ENCODE measurements around the gene LRRC34.

The LRRC34 gene

DNA sequence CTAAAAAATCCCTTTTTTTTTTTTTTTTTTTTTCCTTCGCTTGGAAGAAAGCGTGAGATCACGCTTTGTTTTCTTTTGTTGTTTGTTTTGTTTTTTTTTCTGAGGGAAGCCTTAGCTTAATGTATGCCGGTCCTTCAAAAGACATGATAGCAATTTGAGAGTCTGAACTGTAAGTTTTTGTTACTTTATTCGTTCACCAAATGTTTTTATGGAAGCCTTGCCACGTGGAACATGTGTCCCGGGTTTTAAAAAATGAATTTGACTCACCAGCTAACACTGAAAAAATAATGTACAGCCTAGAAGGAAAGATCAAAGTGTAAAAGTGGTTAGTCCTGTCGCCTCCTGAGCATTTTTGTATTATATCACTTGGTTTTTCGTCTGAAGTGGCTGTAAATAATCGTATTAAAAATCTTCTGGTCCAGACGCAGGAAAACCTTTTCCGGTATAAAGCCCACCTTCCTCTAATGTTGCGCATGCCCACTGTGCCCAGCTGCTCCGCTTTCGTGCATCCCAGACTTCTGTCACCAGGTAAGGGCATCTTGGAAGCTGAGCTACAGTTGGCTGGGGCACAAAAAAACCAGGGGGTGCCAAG, 40.3 kb downstream of the LRRC34 start:
- TF ChIP-seq, protein P1, sequence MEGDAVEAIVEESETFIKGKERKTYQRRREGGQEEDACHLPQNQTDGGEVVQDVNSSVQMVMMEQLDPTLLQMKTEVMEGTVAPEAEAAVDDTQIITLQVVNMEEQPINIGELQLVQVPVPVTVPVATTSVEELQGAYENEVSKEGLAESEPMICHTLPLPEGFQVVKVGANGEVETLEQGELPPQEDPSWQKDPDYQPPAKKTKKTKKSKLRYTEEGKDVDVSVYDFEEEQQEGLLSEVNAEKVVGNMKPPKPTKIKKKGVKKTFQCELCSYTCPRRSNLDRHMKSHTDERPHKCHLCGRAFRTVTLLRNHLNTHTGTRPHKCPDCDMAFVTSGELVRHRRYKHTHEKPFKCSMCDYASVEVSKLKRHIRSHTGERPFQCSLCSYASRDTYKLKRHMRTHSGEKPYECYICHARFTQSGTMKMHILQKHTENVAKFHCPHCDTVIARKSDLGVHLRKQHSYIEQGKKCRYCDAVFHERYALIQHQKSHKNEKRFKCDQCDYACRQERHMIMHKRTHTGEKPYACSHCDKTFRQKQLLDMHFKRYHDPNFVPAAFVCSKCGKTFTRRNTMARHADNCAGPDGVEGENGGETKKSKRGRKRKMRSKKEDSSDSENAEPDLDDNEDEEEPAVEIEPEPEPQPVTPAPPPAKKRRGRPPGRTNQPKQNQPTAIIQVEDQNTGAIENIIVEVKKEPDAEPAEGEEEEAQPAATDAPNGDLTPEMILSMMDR (IDR thresholded peaks at IDR 0.05; ENCODE audit: extremely low read depth, insufficient read depth, missing control alignments), result no peak
- peak; percentile 49 for DNase-seq (ENCODE audit: low spot score)
- in situ Hi-C loops (cut with MboI; ENCODE audit: low pct_unique_long_range_greater_than_20kb, low sequenced_read_pairs, unreplicated experiment), result no loop called here

GRCh38 chr3:169771497-169772304, 41.0 kb downstream of the LRRC34 start:
- TF ChIP-seq, protein P1 (IDR thresholded peaks at IDR 0.05; ENCODE audit: extremely low read depth, insufficient read depth, missing control alignments), result no peak
- in situ Hi-C loops (cut with MboI; ENCODE audit: low pct_unique_long_range_greater_than_20kb, low sequenced_read_pairs, unreplicated experiment), result no loop called here
- DNase-seq (ENCODE audit: low spot score), result peak; percentile 12

DNA sequence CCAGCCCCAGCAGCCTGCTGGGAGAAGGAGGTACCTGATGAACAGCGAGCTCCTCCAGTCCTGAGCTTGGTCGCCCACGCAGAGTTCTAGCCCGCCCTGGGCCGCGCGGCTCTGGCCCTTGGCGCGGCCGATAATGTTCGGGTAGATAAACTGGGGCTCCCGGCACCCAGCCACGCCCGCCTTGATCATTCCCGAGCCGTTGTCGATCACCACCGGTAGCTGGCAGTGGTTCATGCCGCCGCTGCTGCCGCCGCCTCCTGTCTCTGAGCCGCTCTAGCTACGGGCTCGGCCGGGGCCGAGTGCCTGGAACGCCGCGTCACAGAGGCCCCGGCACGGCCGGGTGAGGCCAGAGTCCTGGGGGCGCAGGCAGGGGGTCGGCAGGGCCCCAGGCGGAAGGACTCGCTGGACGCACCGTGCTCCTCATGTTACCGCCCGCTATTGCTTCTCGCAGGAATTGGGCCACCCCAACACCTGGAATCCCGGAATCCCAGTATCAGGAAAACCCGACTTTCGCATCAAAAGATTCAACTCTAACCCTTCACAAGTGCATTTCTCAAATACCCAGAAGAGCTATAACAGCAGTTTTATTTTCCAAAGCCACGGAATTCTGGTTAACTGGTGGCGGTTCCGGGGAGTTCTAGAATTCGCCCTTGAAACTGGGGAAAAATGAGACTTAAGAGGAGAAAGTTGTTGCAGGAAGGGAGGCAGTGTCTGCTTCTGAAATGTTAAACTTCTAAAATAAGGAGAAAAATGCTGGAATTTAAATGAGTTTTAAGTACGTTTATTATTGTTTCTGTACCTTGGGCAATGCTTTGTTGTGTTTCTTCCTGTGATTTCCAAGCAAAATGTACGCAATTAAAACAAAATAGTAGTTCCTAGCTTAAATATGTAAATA, 43.2 kb downstream of the LRRC34 start, which contains the start of gene ACTRT3:
Gene ACTRT3 (minus strand): TSS at position 275 of the 895 bp plus-strand sequence. CDS start 41 bp downstream, at position 234.
- in situ Hi-C loops (cut with MboI; ENCODE audit: low pct_unique_long_range_greater_than_20kb, low sequenced_read_pairs, unreplicated experiment), result no loop called here
- DNase-seq (ENCODE audit: low spot score), result peak; percentile 69
- TF ChIP-seq, protein P1 (IDR thresholded peaks at IDR 0.05; ENCODE audit: extremely low read depth, insufficient read depth, missing control alignments), result peak; percentile 1

- TF ChIP-seq, protein P1 (IDR thresholded peaks at IDR 0.05; ENCODE audit: extremely low read depth, insufficient read depth, missing control alignments), result no peak
- DNase-seq (ENCODE audit: low spot score), result peak; percentile 85
- in situ Hi-C loops (cut with MboI; ENCODE audit: low pct_unique_long_range_greater_than_20kb, low sequenced_read_pairs, unreplicated experiment), result no loop called here
Measured at GRCh38 chr3:169764882-169765612, 47.7 kb downstream of the LRRC34 start, which contains the start of gene TERC. Gene TERC, minus strand, starts transcription at chr3:169765060.

GRCh38 chr3:169764312-169764881, 48.3 kb downstream of the LRRC34 start:
- TF ChIP-seq, protein P1 (IDR thresholded peaks at IDR 0.05; ENCODE audit: extremely low read depth, insufficient read depth, missing control alignments), result no peak
- in situ Hi-C loops (cut with MboI; ENCODE audit: low pct_unique_long_range_greater_than_20kb, low sequenced_read_pairs, unreplicated experiment), result no loop called here
- DNase-seq (ENCODE audit: low spot score), result peak; percentile 71
